NCI-H2196 treated with DMSO at 0.1 percent for 48 hours (cell line): ENCODE results near the gene TBKBP1.
"Not testable (repeated sequence)": the region's sequence is repeated elsewhere in the genome, so short reads cannot be mapped to it uniquely, and the experiment has no call there.

Experiments used
- DNase-seq: peaks from one replicate; lab custom pipeline; 2025; ENCODE audit not compliant: unreplicated experiment; lab: John Stamatoyannopoulos, UW

TBKBP1 gene

GRCh38 chr17:47676510-47677165, 17.3 kb upstream of the TBKBP1 start:
- DNase-seq: no peak

GRCh38 chr17:47678196-47678595, 15.8 kb upstream of the TBKBP1 start:
- DNase-seq: no peak

GRCh38 chr17:47682138-47682537, 11.8 kb upstream of the TBKBP1 start:
- no peak for DNase-seq

GRCh38 chr17:47682727-47683126, 11.2 kb upstream of the TBKBP1 start:
- not testable (repeated sequence) for DNase-seq

- DNase-seq: no peak
Measured at GRCh38 chr17:47684025-47684424, 9.9 kb upstream of the TBKBP1 start.

- DNase-seq: no peak
Measured at GRCh38 chr17:47684535-47685193, 9.3 kb upstream of the TBKBP1 start.

GRCh38 chr17:47685556-47686275, 8.2 kb upstream of the TBKBP1 start:
- DNase-seq: no peak

GRCh38 chr17:47686276-47686635, 7.7 kb upstream of the TBKBP1 start:
- no peak for DNase-seq

GRCh38 chr17:47686664-47687327, 7.2 kb upstream of the TBKBP1 start:
- no peak for DNase-seq

GRCh38 chr17:47687328-47687690, 6.7 kb upstream of the TBKBP1 start:
- no peak for DNase-seq

GRCh38 chr17:47687748-47688147, 6.2 kb upstream of the TBKBP1 start:
- no peak for DNase-seq

GRCh38 chr17:47690121-47690520, 3.8 kb upstream of the TBKBP1 start:
- no peak for DNase-seq

- no peak for DNase-seq
Measured at GRCh38 chr17:47692137-47692894, 1.6 kb upstream of the TBKBP1 start.

- DNase-seq: no peak
Measured at GRCh38 chr17:47692895-47693730, 848 bp upstream of the TBKBP1 start.

GRCh38 chr17:47694581-47695428, 844 bp downstream of the TBKBP1 start:
- DNase-seq: no peak

GRCh38 chr17:47695429-47696376, 1.7 kb downstream of the TBKBP1 start:
- DNase-seq: no peak

- no peak for DNase-seq
Measured at GRCh38 chr17:47696717-47697642, 3.0 kb downstream of the TBKBP1 start.
